ENCODE measurements around the gene ARID1B.

Gene ARID1B

DNA sequence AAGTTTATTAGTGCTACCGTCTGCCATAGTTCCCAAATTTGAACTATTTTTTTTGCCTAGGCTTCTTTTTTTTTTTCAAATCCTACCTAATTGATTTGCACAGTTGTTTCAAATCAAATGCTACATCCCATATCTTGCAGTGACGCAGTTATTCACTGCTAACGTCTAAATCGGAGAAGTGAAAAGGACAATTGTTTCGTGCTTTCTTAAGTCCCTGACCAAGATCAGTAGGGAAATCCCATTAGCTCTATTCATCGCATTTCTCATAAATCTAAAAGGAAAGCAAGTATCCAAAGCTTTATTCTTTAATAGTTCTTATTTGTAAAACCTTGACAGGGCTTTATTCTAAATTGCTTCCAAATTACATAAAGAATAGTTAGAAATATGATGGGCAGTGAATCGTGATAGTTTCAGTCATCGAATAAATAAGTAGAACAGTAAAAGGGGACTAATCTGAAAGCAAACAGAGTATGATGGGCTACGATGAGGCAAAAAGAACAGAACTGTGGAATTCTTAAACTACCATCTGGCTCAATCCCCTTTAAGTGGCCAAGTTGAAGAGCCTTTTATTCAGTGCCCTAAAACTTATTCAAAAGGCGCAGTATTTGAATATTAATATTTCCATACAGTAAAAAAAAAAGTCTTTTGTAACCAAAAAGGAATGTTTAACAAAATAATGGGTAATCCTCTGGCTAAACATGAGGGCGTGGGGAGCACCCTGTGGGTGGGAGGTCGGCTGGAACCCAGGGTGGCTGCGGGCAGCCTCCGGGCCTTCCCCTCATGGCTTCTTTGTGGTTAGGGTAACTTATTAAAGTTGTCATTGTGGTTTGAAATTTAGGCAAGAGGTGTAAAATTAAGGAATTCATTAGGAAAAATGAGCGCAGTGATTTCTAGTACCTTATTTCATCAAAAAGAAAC lies 3.0 kb upstream of the ARID1B start:
- in situ Hi-C loops (cut with MboI; ENCODE audit: low sequenced_read_pairs) = no loop called here

DNA sequence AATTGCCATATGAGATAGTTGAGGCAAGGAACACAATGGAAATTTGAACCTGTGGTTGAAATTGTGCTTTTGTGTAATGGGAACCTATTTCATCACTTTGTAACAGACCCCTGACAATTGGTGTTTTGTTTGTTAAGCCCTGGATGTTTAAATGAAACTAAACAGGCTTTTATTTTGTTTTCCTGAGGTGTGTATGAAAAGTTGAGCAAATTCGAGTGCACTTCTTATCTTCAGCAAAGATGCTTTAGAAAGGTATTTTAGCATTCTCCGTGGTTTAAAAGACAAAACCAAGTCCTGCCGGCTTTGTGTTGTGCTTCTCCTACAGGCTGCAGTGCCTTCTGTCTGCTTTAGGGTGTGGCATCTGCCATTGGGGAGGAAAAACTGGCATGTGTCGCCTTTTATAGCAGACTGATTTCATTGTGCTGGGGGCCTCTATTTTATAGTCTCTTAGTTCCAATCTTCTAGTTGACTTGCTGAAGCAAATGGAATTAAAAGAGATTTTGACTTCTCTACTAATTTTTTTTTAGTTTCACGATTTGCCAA lies 2.2 kb upstream of the ARID1B start:
- in situ Hi-C loops (cut with MboI; ENCODE audit: low sequenced_read_pairs) = no loop called here

- in situ Hi-C loops (cut with MboI; ENCODE audit: low sequenced_read_pairs) = no loop called here
Observed at GRCh38 chr6:156775717-156776116, 1.5 kb upstream of the ARID1B start.

DNA sequence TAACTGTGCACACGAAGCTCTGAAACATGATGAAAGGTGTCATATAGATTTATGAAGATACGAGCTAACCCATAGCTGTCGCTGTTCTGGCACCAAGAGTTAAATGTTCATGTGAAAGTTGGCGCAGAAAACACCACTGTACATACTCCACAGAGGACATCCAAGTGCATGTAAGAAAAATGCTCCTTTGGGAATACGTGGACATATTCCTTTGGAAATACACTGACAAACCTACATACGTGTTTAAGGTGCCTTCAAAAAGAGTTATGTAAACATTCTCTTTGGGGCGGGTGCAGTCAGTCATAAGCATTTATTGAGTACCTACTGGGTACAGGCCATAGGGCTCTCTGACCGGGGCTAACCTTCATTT lies 723 bp upstream of the ARID1B start:
- in situ Hi-C loops (cut with MboI; ENCODE audit: low sequenced_read_pairs) = no loop called here

DNA sequence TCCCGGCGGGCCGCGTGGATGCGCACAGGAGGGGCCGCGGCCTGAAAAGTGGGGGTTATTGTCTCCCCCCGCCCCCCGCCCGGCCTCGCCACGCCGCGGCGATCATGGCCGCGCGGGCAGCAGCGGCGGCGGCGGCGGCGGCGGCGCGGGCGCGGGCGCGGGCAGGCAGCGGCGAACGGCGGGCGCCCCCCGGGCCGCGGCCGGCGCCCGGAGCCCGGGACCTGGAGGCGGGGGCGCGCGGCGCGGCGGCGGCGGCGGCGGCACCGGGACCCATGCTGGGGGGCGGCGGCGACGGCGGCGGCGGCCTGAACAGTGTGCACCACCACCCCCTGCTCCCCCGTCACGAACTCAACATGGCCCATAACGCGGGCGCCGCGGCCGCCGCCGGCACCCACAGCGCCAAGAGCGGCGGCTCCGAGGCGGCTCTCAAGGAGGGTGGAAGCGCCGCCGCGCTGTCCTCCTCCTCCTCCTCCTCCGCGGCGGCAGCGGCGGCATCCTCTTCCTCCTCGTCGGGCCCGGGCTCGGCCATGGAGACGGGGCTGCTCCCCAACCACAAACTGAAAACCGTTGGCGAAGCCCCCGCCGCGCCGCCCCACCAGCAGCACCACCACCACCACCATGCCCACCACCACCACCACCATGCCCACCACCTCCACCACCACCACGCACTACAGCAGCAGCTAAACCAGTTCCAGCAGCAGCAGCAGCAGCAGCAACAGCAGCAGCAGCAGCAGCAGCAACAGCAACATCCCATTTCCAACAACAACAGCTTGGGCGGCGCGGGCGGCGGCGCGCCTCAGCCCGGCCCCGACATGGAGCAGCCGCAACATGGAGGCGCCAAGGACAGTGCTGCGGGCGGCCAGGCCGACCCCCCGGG lies 637 bp downstream of the ARID1B start:
- in situ Hi-C loops (cut with MboI; ENCODE audit: low sequenced_read_pairs) = no loop called here

- in situ Hi-C loops (cut with MboI; ENCODE audit: low sequenced_read_pairs) = no loop called here
Observed at GRCh38 chr6:156778454-156779205, 1.5 kb downstream of the ARID1B start.

GRCh38 chr6:156779206-156780094 lies 2.3 kb downstream of the ARID1B start:
- in situ Hi-C loops (cut with MboI; ENCODE audit: low sequenced_read_pairs) = no loop called here

DNA sequence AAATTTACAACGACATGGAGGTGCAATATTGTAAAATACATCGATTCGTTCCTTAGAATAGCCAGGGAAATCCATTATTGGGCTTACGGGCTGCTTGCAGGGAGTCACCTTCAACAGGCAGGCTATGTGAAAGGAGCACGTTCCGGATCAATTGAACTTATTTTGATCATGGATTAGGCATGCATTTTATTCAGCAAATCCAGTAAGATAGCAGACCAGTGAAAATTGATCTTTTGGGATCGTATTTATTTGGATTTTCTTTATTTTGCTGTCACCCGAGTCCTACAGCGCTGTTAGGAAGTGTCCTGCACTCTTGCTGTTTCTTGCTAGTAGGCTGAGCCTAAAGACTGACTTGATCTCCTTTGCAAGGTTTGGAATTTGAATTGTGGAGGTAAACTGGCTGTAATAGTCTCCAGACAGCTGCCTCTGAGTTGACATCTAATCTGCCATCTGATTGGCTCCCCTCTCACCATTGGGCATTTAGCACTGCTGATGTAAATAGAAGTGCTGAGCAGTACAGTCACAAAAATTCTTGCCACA lies 3.0 kb downstream of the ARID1B start:
- in situ Hi-C loops (cut with MboI; ENCODE audit: low sequenced_read_pairs) = no loop called here

- in situ Hi-C loops (cut with MboI; ENCODE audit: low sequenced_read_pairs) = no loop called here
Observed at GRCh38 chr6:156780962-156781853, 4.0 kb downstream of the ARID1B start.

GRCh38 chr6:156781861-156782631 lies 4.9 kb downstream of the ARID1B start:
- in situ Hi-C loops (cut with MboI; ENCODE audit: low sequenced_read_pairs) = no loop called here

DNA sequence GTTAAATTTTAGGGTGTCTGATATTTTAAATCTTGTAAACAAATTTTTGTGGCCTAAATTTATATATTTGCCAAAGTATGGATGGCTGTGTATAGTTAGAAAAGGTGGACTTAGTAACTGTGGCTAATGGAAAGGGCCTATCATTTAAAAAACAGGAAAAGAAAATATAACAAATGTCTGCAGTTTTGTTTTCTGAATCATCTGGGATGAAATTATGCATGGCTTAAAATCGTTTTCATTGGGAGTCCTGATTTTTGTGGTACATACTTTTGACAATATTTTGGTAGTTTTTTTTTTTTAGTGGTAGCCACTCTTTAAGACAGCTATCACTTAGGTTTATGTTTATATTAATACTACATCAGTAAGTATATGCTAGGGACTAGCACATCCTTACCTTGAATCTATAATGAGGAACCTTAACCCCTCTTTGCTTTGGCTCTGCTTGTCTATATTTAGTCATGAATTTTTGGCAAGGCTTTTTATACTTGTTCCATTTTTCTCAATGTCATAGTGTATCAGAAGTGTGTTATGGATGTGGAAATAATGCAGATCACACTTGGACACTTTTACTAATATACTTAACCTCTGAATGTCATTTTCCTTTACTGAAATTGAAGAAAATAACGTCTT lies 5.6 kb downstream of the ARID1B start:
- in situ Hi-C loops (cut with MboI; ENCODE audit: low sequenced_read_pairs) = no loop called here

- in situ Hi-C loops (cut with MboI; ENCODE audit: low sequenced_read_pairs) = no loop called here
Observed at GRCh38 chr6:156783958-156784357, 6.8 kb downstream of the ARID1B start.

DNA sequence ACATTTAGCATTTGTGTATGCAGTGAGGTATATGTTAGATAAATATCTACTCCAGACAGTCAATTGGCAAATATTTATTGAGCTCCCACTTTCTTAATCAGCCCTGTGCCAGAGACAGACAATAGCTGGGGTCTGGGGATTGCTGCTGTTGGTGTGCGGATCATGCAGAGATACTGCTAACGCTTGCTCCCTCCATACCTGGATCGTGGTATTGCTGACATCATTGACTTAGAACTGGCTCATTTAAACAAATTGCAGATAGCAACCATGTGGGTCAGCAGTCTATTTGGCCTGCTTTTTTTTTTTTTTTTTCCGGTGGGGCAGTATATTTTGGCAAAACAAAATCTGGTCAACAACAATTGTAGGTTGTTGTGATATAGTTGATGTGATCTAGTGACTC lies 9.5 kb downstream of the ARID1B start:
- in situ Hi-C loops (cut with MboI; ENCODE audit: low sequenced_read_pairs) = no loop called here

DNA sequence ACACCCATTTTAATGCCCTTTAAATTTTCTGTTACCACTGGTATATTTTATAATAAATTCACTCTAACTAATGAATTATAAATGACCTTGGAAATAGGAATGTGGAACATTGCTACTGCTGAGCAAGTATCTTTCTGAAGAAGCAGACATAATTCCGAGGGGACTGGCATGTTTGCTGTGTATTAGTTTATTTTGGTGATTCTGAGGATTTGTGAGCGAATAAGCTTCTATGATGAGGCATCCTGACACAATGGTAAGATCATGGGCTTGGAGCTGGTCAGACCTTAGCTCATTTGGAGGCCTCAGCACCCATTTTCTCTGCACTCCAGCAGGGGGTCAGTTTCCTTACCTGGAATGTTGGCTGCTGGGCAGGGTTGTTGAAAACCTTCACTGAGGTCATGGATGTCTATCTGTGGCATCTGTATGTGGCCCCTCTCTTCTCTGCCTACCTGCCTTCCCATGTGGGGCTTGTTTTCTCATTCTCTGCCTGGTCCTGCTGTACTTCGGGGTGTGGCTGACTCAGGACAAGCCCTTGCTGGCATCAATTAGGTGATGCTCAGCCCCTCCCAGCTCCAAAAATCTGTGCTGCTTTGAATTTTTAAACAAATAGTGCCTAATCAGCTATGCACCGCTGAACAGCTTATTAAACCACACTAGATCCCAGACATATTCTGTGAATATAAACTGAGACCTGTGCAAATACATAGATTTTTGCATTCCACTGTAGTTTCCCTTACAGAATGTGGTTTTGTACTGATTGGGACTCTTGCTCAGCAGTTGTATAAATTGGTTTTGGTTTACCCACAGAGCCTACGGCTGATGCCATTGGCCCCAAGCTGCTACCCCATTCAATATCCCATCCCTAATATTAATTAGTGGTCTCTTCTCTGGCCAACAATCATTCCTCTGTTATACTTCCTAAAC lies 10.7 kb downstream of the ARID1B start:
- in situ Hi-C loops (cut with MboI; ENCODE audit: low sequenced_read_pairs) = no loop called here

DNA sequence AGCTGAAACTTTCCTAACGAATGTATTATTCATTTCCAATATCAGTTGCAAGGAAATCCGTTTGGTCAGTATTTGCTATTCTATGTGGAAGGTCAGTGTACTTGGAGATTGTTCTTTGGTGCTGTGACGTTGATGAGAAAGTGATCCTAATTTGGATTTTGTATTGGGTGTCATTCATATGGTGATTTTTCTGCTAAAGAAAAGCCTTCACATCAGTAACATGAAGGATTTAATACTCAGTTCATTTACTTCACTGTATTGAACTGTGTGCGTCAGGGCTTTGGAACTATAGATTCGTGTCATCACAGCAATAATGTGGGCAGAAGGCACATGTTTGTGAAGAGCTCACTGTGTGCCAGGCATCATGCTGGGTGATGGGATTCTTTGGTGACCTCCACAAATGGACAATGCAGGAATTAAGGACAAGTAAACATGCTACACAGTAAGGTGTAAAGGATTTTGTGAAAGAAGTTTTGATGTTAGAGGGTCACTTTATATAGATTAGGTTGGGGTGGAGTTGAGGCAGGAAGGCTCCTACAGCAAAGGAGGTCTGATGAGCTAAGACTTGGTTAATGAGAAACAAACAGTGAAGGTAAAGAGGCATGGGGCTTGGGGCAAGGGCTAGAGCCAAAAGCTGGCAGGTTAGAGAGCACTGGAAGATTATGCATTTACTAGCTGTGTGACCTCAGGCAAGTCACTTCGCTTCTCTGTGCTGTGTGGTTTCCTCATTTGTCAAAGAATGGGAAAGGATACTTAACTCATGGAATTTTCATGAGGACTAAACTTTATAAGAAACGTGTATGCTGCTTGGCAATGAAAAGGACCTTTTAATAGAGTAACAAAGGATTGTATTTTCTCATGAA lies 12.1 kb downstream of the ARID1B start:
- in situ Hi-C loops (cut with MboI; ENCODE audit: low sequenced_read_pairs) = no loop called here
